Activated T-cell treated with anti-CD3 and anti-CD28 coated beads for 1 hour (primary cell): ENCODE results near the gene NSD1.
"Not testable (repeated sequence)": the region's sequence is repeated elsewhere in the genome, so short reads cannot be mapped to it uniquely, and the experiment has no call there.

Experiments used
- DNase-seq: peaks from one replicate; pipeline ENCODE4 v3.0.0-alpha.2; 2020; ENCODE audit warnings: low read depth

NSD1 gene

GRCh38 chr5:177328545-177329231 lies 195.1 kb downstream of the NSD1 start:
- DNase-seq = no peak

- no peak for DNase-seq
Measured at GRCh38 chr5:177329883-177330282, 196.3 kb downstream of the NSD1 start.

- DNase-seq = no peak
Measured at GRCh38 chr5:177330991-177331842, 197.6 kb downstream of the NSD1 start.

- DNase-seq = no peak
Measured at GRCh38 chr5:177332031-177332895, 198.7 kb downstream of the NSD1 start.

- no peak for DNase-seq
Measured at GRCh38 chr5:177332896-177333260, 199.3 kb downstream of the NSD1 start.

GRCh38 chr5:177333420-177334154 lies 200.0 kb downstream of the NSD1 start:
- DNase-seq = no peak

- DNase-seq = no peak
Measured at GRCh38 chr5:177334155-177334551, 200.6 kb downstream of the NSD1 start.

GRCh38 chr5:177334781-177335700 lies 201.5 kb downstream of the NSD1 start:
- no peak for DNase-seq

- DNase-seq = no peak
Measured at GRCh38 chr5:177335701-177336065, 202.1 kb downstream of the NSD1 start.

GRCh38 chr5:177336112-177336511 lies 202.5 kb downstream of the NSD1 start:
- DNase-seq = no peak

- DNase-seq = no peak
Measured at GRCh38 chr5:177336603-177337494, 203.3 kb downstream of the NSD1 start.

GRCh38 chr5:177338251-177339106 lies 204.9 kb downstream of the NSD1 start:
- DNase-seq = no peak

GRCh38 chr5:177339107-177339638 lies 205.6 kb downstream of the NSD1 start:
- no peak for DNase-seq

- DNase-seq = not testable (repeated sequence)
Measured at GRCh38 chr5:177343000-177343399, 209.4 kb downstream of the NSD1 start.

- no peak for DNase-seq
Measured at GRCh38 chr5:177343777-177344176, 210.2 kb downstream of the NSD1 start.

GRCh38 chr5:177344891-177345290 lies 211.3 kb downstream of the NSD1 start:
- DNase-seq = no peak

GRCh38 chr5:177346820-177347219 lies 213.2 kb downstream of the NSD1 start:
- no peak for DNase-seq

- no peak for DNase-seq
Measured at GRCh38 chr5:177347699-177348098, 214.1 kb downstream of the NSD1 start.

GRCh38 chr5:177349362-177349647 lies 215.7 kb downstream of the NSD1 start:
- no peak for DNase-seq
